ENCODE measurements around the gene SLC8A1.

The SLC8A1 gene

DNA sequence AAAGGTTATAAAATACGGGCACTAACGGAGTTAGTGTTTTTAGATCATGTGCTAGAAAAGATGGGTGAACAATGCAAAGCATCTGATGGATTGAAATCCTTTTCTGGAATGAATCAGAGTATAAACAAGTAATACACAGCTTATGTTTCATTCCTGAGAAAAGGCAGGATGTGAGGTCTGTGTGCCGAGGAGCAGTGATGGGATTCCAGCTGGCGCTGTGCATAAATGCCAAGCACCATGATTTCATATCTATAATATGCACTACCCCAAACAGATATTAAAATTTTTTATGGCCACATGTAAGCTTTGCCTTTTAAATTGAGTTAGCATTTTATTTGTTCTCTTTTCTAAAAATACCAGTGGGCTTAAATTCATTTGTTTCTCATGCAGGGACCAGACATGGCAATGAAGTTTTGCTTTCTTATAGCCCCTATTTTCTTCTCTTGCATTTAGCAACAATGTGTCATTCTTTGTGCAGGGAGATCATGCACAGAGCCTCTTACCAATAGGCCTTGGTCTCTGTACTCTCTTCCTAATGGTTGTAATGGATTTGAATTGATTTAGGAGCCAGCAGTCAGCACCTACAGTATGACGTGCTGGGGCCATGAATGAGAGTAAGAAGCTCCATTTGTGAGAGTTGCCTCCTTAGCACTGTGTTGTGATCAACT is 323.9 kb downstream of the SLC8A1 start:
- DNase-seq = no peak

DNA sequence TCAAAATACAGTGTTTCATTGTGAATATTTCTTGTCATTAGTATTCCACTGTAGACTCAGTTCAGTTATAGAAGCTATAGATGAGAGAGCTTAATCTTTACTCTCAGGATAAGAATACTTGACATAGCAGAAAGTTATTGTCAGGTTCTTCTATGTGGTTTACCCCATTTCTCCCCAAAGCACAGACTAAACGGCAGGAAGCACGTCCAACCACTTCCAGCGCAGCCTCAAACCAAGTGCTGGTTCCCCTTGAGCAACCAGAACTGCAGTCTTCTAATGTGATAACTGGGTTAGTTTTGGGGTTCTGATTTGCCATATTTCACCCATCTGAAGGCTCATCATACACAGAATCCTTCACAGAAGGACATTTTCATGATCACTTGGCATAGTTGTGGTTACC is 324.7 kb downstream of the SLC8A1 start:
- DNase-seq = no peak

DNA sequence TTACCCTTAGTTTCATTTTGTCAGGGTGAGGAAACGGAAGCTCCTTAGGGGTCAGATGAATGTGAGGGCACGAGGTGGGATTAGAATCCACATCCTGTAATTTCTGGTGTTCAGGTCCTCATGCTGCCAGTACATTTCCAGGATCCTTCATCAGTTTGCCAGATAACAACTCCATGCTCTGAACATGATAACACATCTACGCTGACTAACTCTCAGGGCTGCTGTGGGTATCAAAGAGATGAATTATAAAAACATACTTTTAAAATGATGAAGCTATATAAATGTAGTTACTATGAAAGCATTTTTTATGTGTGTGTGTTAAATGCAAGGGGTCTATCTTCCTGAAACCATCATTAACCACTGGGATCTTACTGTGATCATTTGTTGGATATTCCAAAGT is 325.9 kb downstream of the SLC8A1 start:
- no peak for DNase-seq

DNA sequence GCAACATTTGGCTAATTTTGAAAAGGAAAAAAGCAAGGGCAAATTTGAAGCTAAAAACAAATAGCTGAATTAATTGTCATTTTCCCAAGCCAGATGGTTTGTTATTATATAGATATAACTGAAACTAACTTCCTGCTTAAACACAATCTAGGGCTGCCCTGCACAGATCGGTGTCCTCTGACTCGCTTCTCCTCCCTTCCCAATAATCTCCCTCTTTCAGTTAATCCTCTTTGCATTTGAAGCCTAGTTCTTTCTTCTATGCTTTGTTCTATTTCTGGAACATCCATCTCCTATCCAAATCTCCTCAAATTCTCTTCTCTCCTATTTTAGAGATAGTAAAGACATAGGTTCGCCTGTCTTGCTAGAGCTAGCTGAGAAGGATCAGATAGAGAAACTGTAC is 328.1 kb downstream of the SLC8A1 start:
- no peak for DNase-seq

DNA sequence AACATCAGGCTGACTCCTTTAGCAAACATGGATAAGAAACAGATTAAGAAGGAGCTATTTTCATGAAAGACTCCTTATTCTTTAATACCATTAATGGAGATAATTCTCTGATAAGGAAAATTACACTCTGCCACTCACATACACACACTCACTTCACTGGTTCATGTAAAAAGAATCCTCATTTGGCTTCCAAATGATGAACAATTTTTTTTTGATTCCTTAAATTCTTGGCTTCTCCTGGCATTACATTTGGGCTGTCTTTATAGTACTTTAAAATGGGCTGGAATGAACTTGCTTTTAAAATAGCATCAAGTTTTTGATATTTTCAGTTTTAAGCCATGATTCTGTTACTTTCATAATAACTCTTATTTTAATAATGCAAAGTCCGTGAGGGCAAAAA is 328.6 kb downstream of the SLC8A1 start:
- DNase-seq = no peak

DNA sequence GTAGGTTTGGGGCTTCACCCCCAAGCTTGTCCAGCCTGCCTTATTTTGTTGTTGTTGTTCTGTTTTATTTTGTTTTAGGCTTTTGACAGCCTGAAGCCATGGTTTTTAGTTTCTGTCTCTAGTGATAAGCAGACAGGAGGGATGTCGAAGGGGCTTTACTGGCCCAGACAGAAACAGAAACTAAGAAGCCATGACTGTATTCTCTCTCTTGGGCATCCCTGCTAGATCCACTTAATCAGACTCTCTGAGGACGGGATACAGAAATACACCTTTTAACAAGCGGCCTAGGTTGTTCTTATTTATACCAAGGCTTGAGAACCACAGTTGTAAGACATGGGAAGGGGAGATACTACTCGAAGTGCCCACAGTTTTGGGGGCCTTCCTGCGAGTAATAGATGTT is 330.9 kb downstream of the SLC8A1 start:
- no peak for DNase-seq

DNA sequence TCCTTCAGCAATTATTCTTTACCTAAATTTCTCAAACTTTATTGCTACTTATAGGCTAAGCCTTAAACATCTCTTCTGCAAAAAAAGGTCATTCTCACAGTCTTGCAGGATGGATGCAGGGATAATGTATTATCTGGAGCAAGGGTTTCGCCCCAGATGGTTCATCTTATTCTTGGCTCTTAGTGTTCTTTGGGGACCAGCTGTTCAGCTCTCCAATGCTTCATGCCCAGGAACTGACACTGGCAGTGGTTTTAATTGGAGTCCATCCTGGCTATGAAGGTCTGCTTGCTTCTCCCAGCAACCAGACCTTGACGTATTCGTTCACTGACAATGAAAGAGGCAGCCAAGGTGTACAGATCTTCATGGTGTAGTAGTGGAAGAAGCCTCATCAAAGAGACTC is 331.9 kb downstream of the SLC8A1 start:
- no peak for DNase-seq

DNA sequence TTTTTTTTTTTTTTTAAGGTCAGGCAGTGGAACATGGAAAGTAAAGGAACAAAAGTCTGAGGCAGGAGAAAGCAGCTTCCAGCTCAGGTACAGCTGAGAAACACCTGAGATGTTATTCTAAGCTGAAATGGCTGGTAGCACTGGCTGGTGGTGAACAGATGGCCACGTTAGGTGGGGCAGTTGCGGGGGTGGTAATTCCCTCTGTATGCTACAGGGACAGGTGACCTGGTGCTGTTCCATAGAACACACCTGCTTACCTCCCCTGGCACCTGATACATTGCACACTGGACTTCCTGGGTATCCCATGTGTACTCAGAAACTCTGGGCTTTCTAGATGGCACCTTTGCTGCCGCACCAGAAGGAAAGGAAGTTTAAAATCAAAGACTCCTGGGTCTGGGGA is 333.3 kb downstream of the SLC8A1 start:
- DNase-seq = no peak

DNA sequence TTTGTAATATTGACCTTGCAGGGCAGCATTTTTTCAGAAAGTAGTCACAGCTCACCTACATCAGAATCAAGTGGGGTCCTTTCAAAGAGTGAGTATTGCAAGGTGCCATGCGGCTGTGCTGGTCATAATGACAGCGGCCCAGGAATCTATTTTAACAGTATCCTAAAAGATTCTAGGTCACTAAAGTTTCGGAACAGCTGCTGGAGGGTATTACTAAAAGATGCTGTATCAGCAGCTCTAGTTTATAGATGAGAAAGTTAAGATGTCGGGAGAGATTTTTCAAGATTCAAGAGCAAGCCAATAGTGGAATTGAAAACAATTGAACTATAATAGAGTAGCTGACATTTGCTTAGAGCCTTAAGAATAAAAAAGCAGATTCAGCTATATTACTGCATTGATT is 336.0 kb downstream of the SLC8A1 start:
- DNase-seq = no peak

DNA sequence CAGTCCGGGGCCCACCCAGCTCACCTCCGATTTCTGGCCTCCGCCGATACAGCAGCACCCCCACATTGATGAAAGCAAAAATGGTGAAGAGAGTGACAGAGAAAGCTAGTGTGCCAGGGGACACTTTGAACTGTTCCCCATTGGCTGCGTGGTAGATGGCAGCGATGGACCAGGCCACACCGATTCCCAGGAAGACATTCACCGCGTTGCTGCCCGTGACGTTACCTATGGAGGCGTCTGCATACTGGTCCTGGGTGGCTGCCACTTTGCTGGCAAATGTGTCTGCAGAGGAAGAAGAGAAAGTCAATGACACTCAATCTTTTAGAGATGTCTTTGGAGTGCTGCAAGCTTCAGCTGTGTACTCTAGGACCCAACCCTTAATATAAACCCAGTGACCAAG is 336.5 kb downstream of the SLC8A1 start:
- DNase-seq = no peak

DNA sequence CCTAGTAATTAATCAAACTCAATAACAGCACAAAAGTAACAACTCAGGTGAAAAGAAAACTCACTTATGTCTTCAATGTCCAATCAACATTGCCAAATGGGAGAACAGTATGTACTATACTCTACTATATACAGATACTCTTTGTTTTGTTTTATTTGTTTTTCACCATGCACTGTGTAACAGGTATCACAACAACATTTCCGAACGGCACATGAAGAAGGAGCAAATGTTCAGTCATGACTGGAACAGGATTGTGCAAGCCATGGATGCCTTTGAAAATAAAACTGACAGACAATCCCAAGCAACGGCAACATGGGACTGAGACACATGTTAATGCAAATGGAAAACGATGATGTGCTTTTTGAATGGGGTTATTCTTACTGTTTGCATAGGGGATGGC is 337.9 kb downstream of the SLC8A1 start:
- no peak for DNase-seq

DNA sequence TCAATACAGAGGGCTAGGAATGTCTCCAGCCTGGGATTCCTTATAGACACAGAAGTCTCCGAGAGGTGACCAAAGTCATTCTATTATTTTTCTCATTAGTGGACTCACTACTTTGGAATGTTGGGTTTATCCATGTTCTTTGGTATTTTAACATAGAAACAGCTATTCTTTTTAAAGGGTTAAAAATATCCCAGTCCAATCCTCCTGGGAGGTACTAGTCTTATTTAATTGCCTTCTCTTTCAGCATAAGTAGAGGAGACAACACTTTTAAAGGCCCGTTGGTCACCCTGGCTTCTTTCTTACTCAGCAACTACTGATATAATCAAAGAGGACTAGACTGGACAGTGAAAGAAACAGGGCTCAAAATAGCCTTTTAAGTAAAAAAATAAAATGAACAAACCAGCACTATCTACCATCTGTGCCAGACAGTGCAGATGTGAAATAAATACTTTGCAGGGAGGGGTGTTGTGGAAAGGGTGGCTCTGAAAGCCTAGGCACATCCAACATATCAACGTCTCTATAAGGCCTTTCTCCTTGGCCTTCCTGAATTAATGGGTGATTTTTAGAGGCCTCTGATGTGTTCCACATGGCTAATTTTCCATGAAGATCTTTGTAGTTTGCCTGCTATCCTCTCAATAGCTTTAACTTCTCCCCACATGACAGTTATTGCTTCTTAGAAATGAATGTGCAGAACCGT is 338.5 kb downstream of the SLC8A1 start:
- DNase-seq = no peak

DNA sequence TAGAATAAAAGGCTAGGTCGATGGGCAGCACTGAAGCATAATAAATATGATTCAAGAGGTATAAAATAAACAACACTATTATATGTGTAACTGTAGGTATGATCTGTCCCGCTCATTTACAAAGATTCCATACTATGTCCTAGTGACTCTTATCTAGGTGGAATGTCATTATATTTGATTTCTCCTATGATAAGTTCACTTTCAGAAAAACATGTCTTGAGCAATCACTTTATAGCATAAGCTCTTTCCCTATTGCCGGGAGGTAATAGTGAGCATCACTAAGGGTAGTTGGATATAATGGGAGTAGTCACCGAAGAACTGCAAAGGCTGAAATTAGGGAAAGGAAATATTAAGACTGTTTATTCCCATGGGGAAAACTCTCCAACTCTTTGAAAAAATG is 342.5 kb downstream of the SLC8A1 start:
- no peak for DNase-seq

DNA sequence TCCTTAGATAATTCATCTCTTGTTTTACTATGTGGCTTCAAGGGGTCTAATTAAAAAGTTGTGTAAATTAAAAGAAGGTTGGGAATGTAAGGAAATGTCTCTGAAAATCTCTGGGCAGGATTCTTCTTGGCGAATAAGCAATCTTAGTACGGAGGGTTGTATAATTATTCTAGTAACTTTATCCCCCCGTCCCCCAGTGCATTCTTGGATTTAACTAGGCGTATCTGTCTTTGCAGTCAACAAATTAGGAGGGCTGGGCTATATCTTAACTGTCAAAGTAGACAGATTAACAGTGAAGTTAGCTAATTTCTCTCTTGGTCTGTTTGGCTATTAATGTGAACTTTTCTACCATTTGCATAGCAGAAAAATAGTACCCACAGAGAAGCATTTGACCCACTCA is 343.0 kb downstream of the SLC8A1 start:
- no peak for DNase-seq

DNA sequence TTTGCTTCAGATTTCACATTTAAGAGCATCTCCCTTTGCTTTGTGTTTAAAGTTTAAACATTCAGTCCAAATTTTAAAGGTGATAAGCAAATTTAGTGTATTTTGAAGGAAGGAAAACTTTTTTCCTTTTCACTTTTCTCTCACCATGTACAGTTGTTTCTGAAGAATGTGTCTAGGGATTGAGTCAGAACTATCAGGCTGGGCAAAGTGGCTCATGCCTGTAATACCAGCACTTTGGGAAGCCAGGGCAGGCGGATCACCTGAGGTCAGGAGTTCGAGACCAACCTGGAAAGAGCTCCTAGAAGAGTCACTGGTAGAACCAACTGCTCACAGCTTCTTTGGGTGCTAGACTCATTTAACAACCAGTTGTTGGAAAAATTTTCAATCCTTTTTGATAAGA is 345.8 kb downstream of the SLC8A1 start:
- no peak for DNase-seq

DNA sequence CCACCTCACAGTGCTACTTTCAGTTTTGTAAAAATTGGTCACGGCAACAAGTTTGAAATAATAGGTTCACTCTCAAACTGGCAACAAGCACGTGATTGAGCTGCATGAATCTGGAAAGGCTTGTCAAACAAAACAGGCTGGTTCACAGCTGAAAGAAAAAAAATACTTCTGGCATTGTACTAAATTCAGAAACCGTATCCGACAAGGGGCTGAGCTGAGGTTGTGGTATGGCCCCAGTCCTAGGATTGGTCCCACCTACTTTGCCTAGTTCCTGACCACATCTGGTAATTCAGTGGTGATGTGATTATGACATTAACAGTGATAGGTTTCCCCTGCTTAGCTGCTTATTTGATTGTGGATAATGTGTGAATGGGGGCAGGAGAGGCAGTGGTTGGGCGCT is 346.3 kb downstream of the SLC8A1 start:
- no peak for DNase-seq

DNA sequence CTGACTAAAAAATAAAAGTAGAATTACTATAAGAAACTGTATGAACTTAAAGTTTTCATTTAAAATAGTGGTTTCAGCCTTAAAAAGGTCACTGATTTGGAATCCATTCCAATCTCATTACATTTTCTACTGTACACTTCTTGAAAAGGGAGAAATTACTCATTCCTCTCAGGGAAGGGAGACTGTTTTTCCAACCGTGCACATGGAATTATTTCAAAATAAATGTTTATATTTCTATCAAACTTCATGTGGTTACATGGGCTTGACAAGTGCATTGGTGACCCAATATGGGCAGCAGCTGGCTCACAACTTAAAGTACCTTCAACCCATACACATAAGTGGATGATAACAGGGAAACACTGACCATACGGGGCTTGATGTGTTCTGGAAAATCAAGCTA is 348.3 kb downstream of the SLC8A1 start:
- DNase-seq = no peak

DNA sequence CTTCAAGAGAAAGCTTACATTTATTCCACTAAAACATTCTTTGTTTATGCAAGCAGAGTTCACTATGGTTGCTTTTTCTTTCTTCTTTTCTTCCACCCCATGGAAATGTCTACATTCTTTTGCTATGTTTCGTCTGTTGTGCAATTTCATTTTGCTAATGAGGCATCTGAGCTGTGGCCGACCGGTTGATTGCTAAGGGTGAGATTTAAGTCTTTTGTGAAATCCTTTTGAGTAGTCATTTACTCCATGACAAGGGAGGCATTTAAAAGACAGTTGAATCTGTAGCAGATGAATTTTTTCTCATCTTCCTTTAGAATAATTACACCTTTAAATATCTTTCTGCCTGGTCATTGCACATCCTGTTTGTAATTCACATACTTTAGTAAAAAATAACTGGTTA is 348.7 kb downstream of the SLC8A1 start:
- no peak for DNase-seq

DNA sequence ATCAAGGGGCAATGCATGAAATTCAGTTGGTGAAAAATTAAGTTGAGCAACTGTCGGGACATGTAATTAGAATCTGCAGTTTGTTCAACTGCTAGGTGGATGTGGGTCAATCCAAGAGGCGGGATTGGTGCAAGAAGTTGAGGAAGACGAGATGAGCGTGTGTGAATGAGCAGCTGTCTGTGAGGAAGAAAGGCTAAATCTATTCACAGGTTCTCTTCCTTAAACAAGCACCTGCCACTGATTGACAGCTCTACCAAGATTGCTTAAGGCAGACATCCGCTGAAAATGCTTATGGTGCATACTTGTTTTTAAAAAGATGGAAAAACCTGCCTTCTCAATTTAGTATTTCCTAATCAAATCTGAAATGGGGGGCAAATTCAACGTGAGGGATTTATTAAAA is 349.4 kb downstream of the SLC8A1 start:
- DNase-seq = no peak

DNA sequence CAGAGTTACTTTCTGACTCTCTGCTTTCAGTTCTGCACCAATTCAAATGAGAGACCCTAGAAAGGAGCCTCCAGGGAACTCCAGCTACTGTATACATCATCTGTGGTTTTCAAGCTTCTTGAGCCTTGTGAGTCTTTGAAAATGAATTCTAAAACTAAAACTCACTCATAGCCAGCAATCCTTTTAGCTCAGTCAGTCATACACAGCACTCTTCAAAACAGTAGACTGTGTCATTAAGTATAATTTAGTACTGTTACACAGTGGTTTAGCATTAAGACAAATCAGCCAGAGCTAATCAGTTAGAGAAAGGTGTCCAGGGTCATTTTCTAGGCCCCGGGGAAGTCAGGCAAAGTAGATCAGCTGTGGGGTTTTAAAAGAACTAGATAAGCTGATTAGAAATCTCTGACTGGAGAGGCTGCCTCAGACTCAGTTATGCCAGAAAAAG is 350.7 kb downstream of the SLC8A1 start:
- DNase-seq = no peak

DNA sequence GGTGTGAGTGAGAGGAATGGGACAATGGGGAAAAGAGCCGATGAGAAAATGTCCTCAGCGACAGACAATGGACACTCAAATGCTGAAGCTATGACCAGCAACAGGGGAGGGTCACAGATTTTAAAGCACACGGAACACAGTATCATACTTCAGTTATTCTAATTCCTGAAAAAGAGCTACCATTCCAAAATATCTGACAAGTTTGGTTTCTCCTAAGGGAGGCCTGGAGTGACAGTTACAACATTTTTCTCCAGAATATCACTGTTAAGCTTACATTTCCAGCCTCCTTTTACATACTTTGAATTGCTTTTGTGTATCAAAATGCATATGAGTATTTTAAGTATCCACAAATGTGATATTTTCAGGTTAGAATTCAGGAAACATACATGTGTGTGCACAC is 351.2 kb downstream of the SLC8A1 start:
- DNase-seq = no peak

DNA sequence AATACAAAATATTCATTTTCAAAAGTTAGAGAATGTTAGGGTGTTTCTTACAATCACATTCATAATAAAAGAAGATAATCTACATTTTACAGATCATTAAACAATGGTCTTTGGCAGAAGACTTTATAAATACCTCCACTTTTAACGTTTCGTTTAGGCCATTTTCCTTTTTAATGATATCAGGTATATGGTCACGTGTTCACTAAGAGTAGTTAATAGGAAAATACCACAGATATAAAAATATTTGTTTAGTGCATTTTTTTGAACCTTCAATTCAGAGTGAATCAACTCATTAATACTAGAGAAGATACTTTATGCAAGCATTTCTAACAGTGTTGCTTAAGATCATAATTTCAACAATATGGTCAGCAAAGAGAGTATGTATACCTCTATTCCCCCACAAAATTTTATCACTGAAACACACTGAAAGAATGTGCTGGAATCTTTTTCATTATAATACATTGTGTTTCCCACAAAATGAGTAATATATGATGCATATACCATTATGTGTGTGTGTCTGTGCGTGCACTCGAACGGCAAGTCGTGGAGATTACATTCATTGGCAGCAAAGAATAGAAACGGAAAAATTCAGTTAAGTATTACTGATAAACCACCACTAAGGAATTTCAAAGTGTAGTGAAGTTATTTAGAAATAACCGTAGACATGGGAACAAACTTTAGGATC is 353.0 kb downstream of the SLC8A1 start:
- no peak for DNase-seq

DNA sequence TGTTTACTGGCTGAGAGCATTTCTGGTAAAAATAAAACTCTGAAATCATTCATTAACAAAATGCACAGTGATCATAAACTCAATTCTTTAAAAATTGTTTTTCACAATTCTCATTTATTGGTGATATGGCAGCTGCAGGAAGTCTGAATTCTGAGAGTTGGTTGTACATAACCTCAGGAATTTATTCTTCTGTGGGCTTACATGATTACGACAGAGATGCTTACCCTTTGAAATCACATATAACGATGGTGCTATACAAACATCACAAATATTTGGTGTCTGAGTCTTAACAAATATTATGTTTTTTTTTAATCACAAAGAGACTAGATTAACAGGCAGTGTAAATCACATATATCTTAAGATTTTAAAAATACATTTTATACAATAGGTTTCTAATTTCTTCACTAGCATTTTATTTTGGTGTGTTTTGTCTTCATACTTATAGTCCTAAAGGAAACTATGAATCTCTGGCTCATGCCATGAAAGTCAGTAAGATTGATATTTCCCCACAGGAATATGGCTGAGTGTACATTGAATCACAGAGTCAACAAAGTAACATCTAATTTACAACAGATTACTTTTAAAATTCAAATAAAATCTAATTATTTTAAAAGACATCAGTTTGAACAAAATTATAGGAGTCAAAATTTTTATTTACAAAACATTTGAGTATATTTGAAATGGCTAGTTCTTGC is 354.1 kb downstream of the SLC8A1 start:
- no peak for DNase-seq

DNA sequence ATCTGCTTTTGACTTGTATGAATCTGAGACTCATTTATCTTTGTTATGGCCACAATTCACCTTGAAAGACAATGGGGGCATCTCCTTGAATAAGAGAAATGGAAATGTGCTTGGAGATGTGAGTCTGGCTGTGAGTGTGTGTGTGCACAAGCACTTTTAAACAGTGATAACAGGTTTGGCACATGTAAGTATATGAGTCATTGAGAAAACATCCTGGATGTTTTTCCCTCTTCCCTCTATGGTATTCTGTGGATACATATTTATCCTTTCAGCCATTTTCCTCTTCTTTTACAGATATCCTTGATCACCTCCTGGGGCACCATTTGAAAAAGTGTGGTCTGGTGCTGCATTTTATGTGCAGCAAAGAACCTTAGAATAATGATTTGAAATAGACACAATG is 355.5 kb downstream of the SLC8A1 start:
- DNase-seq = no peak
